ENCODE results near the gene FAM81B.
"Not testable (repeated sequence)": the region's sequence is repeated elsewhere in the genome, so short reads cannot be mapped to it uniquely, and the experiment has no call there.

Gene FAM81B

GRCh38 chr5:95390812-95391492, at the start of gene FAM81B:
Gene FAM81B, plus strand, starts transcription at chr5:95391366. Its CDS starts 24 bp downstream, at chr5:95391390.
- H3K36me3 ChIP-seq (ENCODE audit: control insufficient read depth in 1 of 2, insufficient read depth in 2 of 2, low read length in 2 of 2) = no peaks in the 10 kb centered on the region
- no peaks in the 10 kb centered on the region for H3K4me1 ChIP-seq (ENCODE audit: control insufficient read depth in 1 of 2, insufficient read depth in 2 of 2, low read length in 2 of 2)
- H3K9me3 ChIP-seq (ENCODE audit: control insufficient read depth in 1 of 2, low read length in 2 of 2) = no peaks in the 10 kb centered on the region
- H3K4me3 ChIP-seq (ENCODE audit: low read depth in 1 of 2, low read length in 2 of 2) = no peak within 1 kb of the TSS
- no peak within 1 kb of the TSS for H3K27ac ChIP-seq (ENCODE audit: low read length)
- no peaks in the 10 kb centered on the region for H3K27me3 ChIP-seq (ENCODE audit: low read depth, low read length)

- not testable (repeated sequence) for H3K9me3 ChIP-seq (ENCODE audit: control insufficient read depth in 1 of 2, low read length in 2 of 2); H3K4me3 ChIP-seq (ENCODE audit: low read depth in 1 of 2, low read length in 2 of 2); H3K36me3 ChIP-seq (ENCODE audit: control insufficient read depth in 1 of 2, insufficient read depth in 2 of 2, low read length in 2 of 2); H3K27ac ChIP-seq (ENCODE audit: low read length); H3K4me1 ChIP-seq (ENCODE audit: control insufficient read depth in 1 of 2, insufficient read depth in 2 of 2, low read length in 2 of 2); H3K27me3 ChIP-seq (ENCODE audit: low read depth, low read length)
These were observed 49.7 kb upstream of the FAM81B start for GRCh38 chr5:95341444-95341843.

DNA sequence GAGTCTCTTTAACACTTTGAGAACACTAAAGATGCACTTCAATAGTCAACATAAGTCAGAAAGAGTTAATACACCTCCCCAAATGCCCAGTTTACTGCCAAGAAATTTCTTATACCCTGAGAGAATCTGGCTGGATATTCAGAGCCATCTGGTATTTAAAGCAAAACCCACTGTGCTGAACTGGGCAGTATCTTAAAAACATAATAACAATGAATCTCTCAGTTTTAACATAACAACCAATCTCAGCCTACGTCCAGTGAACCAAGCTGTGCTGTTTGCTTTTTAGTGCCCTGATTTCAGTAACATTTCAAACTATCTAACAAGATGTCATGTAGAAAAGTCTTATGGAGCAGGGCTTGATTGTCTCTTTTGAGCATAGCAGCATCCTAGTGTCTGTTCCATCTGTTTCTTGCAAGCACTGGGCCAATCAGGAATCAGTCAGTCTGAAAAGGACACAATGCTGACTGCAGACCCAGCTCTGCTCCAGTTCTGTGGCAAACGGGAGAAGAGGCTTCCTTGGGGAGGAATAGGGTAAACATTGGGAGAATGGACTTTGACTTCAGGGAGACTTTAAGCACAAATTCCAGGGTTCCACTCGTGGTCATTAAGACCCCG, 43.6 kb upstream of the FAM81B start:
- Histone ChIP-seq H3K27me3 (ENCODE audit: low read depth, low read length) (no peaks in the 10 kb centered on the region), H3K36me3 (ENCODE audit: control insufficient read depth in 1 of 2, insufficient read depth in 2 of 2, low read length in 2 of 2) (no peaks in the 10 kb centered on the region), H3K27ac (ENCODE audit: low read length) (no peak overlapping the region), H3K9me3 (ENCODE audit: control insufficient read depth in 1 of 2, low read length in 2 of 2) (no peaks in the 10 kb centered on the region), H3K4me3 (ENCODE audit: low read depth in 1 of 2, low read length in 2 of 2) (no peak overlapping the region), H3K4me1 (ENCODE audit: control insufficient read depth in 1 of 2, insufficient read depth in 2 of 2, low read length in 2 of 2) (no peaks in the 10 kb centered on the region)

DNA sequence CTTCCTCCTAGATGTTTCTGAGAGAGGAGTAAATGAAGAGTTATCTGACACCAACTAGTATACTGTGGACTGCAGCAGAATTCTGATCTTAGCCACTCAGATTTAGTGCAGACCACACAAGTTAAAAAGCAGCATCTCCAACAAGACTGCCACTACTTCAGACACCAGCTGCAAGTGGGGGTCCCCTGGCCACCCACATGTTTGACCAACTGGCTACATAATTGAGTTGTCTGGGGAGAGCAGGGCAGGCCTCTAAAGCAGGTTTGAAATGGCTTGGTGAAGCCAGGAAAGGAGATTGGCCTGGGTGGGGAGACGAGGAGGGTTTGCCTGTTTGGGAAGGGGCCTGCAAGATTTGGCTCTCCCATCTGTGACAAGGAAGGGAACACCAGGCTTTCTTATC, 40.5 kb upstream of the FAM81B start:
- no peaks in the 10 kb centered on the region for H3K36me3 ChIP-seq (ENCODE audit: control insufficient read depth in 1 of 2, insufficient read depth in 2 of 2, low read length in 2 of 2)
- no peaks in the 10 kb centered on the region for H3K27me3 ChIP-seq (ENCODE audit: low read depth, low read length)
- no peak overlapping the region for H3K27ac ChIP-seq (ENCODE audit: low read length)
- no peaks in the 10 kb centered on the region for H3K9me3 ChIP-seq (ENCODE audit: control insufficient read depth in 1 of 2, low read length in 2 of 2)
- H3K4me3 ChIP-seq (ENCODE audit: low read depth in 1 of 2, low read length in 2 of 2) = no peak overlapping the region
- no peaks in the 10 kb centered on the region for H3K4me1 ChIP-seq (ENCODE audit: control insufficient read depth in 1 of 2, insufficient read depth in 2 of 2, low read length in 2 of 2)

DNA sequence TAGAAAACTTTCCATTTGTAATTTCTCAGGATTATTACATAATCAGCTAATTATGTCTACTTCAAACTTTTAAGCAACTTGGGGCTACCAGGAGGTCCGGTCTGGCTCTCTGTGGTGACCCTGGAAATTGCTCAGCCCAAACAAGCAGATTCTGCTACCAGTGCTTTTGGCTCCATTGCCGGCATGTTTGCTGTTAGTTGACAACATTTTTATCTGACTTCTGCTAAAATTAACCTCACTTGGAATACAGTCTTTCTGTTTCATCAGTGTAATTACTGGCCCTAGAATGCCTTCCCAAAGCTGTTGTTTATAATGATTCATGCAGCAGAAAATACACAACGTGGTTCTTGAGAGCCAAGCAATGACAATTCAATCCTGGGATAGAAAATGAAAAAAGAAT, 38.5 kb upstream of the FAM81B start:
- Histone ChIP-seq H3K36me3 (ENCODE audit: control insufficient read depth in 1 of 2, insufficient read depth in 2 of 2, low read length in 2 of 2) (no peaks in the 10 kb centered on the region), H3K4me1 (ENCODE audit: control insufficient read depth in 1 of 2, insufficient read depth in 2 of 2, low read length in 2 of 2) (no peaks in the 10 kb centered on the region), H3K4me3 (ENCODE audit: low read depth in 1 of 2, low read length in 2 of 2) (no peak overlapping the region), H3K9me3 (ENCODE audit: control insufficient read depth in 1 of 2, low read length in 2 of 2) (no peaks in the 10 kb centered on the region), H3K27me3 (ENCODE audit: low read depth, low read length) (no peaks in the 10 kb centered on the region), H3K27ac (ENCODE audit: low read length) (no peak overlapping the region)

DNA sequence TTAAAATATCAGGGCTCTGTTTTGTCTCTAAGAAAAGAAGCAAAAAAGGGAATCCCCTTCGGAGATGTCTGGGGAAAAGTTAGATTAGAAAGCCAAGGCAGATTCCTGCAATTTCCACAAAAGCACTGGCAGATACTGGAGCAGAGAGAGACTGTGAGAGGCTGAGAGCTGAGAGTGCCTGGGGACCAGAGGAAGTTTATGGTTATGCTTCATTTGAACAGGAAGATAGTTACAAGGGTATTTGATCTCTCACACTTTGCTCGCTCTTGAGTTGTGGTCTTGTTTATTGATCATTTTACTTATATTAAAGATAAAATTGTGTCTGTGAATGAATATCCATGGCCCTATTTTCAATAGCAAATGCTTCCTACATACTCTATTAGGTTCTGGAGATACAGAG, 32.8 kb upstream of the FAM81B start:
- peaks cover 0 to 3% of the 10 kb centered on the region in 2 donors for H3K9me3 ChIP-seq (ENCODE audit: control insufficient read depth in 1 of 2, low read length in 2 of 2)
- H3K27me3 ChIP-seq (ENCODE audit: low read depth, low read length) = no peaks in the 10 kb centered on the region
- no peak overlapping the region for H3K27ac ChIP-seq (ENCODE audit: low read length)
- H3K4me1 ChIP-seq (ENCODE audit: control insufficient read depth in 1 of 2, insufficient read depth in 2 of 2, low read length in 2 of 2) = no peaks in the 10 kb centered on the region
- H3K36me3 ChIP-seq (ENCODE audit: control insufficient read depth in 1 of 2, insufficient read depth in 2 of 2, low read length in 2 of 2) = no peaks in the 10 kb centered on the region
- no peak overlapping the region for H3K4me3 ChIP-seq (ENCODE audit: low read depth in 1 of 2, low read length in 2 of 2)

GRCh38 chr5:95358848-95359247, 32.3 kb upstream of the FAM81B start:
- no peak overlapping the region for H3K27ac ChIP-seq (ENCODE audit: low read length)
- no peaks in the 10 kb centered on the region for H3K4me1 ChIP-seq (ENCODE audit: control insufficient read depth in 1 of 2, insufficient read depth in 2 of 2, low read length in 2 of 2)
- peaks cover 0 to 3% of the 10 kb centered on the region in 2 donors for H3K9me3 ChIP-seq (ENCODE audit: control insufficient read depth in 1 of 2, low read length in 2 of 2)
- no peaks in the 10 kb centered on the region for H3K27me3 ChIP-seq (ENCODE audit: low read depth, low read length)
- no peak overlapping the region for H3K4me3 ChIP-seq (ENCODE audit: low read depth in 1 of 2, low read length in 2 of 2)
- no peaks in the 10 kb centered on the region for H3K36me3 ChIP-seq (ENCODE audit: control insufficient read depth in 1 of 2, insufficient read depth in 2 of 2, low read length in 2 of 2)

DNA sequence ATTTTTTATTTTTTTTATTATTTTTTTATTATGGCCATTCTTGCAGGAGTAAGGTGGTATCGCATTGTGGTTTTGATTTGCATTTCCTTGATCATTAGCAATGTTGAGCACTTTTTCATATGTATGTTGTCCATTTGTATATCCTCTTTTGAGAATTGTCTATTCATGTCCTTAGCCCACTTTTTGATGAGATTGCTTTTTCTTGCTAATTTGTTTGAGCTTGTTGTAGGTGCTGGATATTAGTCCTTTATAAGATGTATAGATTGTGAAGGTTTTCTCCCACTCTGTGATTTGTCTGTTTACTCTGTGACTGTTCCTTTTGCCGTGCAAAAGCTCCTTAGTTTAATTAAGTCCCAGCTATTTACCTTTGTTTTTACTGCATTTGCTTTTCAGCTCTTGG, 30.5 kb upstream of the FAM81B start:
- not testable (repeated sequence) for H3K36me3 ChIP-seq (ENCODE audit: control insufficient read depth in 1 of 2, insufficient read depth in 2 of 2, low read length in 2 of 2); H3K9me3 ChIP-seq (ENCODE audit: control insufficient read depth in 1 of 2, low read length in 2 of 2); H3K4me3 ChIP-seq (ENCODE audit: low read depth in 1 of 2, low read length in 2 of 2); H3K4me1 ChIP-seq (ENCODE audit: control insufficient read depth in 1 of 2, insufficient read depth in 2 of 2, low read length in 2 of 2); H3K27me3 ChIP-seq (ENCODE audit: low read depth, low read length); H3K27ac ChIP-seq (ENCODE audit: low read length)

DNA sequence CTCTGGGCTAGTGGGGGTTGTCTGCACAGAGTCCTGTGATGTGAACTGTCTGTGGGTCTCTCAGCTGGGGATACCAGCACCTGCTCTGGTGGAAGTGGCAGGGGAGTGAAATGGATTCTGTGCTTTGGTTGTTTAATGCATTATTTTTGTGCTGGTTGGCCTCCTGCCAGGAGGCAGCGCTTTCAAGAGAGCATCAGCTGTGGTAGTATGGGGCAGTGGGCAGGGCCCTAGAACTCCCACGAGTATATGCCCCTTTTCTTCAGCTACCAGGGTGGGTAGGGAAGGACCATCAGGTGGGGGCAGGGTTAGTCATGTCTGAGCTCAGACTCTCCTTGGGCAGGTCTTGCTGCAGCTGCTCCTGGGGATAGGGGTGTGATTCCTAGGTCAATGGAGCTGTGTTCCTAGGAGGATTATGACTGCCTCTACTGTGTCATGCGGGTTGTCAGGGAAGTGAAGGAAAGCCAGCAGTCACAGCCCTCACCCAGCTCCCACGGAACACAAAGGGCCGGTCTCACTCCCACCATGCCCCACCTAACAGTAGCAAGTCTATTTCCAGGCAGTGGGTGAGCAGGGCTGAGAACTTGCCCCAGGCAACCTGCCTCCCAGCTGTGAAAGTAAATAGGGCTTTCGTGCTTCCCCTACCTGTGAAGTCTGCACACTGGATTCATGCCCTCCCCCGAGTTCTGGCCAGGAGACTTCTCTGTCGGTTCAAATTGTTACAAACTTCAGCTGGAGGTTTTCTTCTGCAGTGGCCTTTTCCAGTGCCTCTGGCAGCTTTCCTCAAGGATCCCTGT, 25.7 kb upstream of the FAM81B start:
- H3K4me1 ChIP-seq (ENCODE audit: control insufficient read depth in 1 of 2, insufficient read depth in 2 of 2, low read length in 2 of 2) = no peaks in the 10 kb centered on the region
- no peak overlapping the region for H3K4me3 ChIP-seq (ENCODE audit: low read depth in 1 of 2, low read length in 2 of 2)
- H3K27me3 ChIP-seq (ENCODE audit: low read depth, low read length) = no peaks in the 10 kb centered on the region
- H3K9me3 ChIP-seq (ENCODE audit: control insufficient read depth in 1 of 2, low read length in 2 of 2) = peaks cover 0 to 10% of the 10 kb centered on the region in 2 donors
- H3K36me3 ChIP-seq (ENCODE audit: control insufficient read depth in 1 of 2, insufficient read depth in 2 of 2, low read length in 2 of 2) = no peaks in the 10 kb centered on the region
- no peak overlapping the region for H3K27ac ChIP-seq (ENCODE audit: low read length)

- no peaks in the 10 kb centered on the region for H3K27me3 ChIP-seq (ENCODE audit: low read depth, low read length)
These were observed 21.4 kb upstream of the FAM81B start for GRCh38 chr5:95369782-95370181.

DNA sequence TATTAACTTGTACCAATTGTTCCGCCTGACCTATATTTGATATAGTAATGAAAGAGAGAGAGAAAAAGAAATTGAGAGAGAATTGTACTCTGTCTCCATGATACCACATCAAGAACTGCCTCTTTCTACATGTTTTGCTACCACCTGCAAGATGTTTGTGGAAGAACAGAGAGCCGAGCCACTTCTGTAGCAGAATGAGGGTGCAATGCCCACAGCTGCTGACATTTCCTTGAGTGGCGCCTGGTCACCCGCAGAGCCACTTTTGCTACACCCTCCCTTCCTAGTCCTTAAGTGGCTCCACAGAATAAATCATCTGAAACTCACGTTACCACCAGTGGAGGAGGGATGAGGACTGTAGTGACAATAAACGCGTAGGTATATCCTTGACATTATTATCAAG, 17.1 kb upstream of the FAM81B start:
- no peaks in the 10 kb centered on the region for H3K4me1 ChIP-seq (ENCODE audit: control insufficient read depth in 1 of 2, insufficient read depth in 2 of 2, low read length in 2 of 2)
- no peaks in the 10 kb centered on the region for H3K27me3 ChIP-seq (ENCODE audit: low read depth, low read length)
- H3K4me3 ChIP-seq (ENCODE audit: low read depth in 1 of 2, low read length in 2 of 2) = no peak overlapping the region
- H3K27ac ChIP-seq (ENCODE audit: low read length) = no peak overlapping the region
- H3K36me3 ChIP-seq (ENCODE audit: control insufficient read depth in 1 of 2, insufficient read depth in 2 of 2, low read length in 2 of 2) = no peaks in the 10 kb centered on the region
- no peaks in the 10 kb centered on the region for H3K9me3 ChIP-seq (ENCODE audit: control insufficient read depth in 1 of 2, low read length in 2 of 2)

More at GRCh38 chr5:95369782-95370181, 21.4 kb upstream of the FAM81B start:
- H3K4me3 ChIP-seq (ENCODE audit: low read depth in 1 of 2, low read length in 2 of 2) = no peak overlapping the region
- H3K9me3 ChIP-seq (ENCODE audit: control insufficient read depth in 1 of 2, low read length in 2 of 2) = peaks cover 0 to 3% of the 10 kb centered on the region in 2 donors
- no peaks in the 10 kb centered on the region for H3K36me3 ChIP-seq (ENCODE audit: control insufficient read depth in 1 of 2, insufficient read depth in 2 of 2, low read length in 2 of 2)
- no peaks in the 10 kb centered on the region for H3K4me1 ChIP-seq (ENCODE audit: control insufficient read depth in 1 of 2, insufficient read depth in 2 of 2, low read length in 2 of 2)
- no peak overlapping the region for H3K27ac ChIP-seq (ENCODE audit: low read length)

Measured in muscle layer of duodenum (tissue), 2 donors.